GM23248 (cell line): ENCODE measurements around the gene FRAT2. TPM values are rescaled to one million over a fixed set of nuclear protein-coding genes. Genes with fewer than 3 reads are reported as not detected.
A peak's percentile ranks its signal among the peaks of the same experiment; 100 is the strongest.
"Not testable (repeated sequence)": the region's sequence is repeated elsewhere in the genome, so short reads cannot be mapped to it uniquely, and the experiment has no call there.

Experiments
- DNase-seq: peaks from one replicate; pipeline ENCODE4 v3.0.0-alpha.2; 2015
- H2AFZ ChIP-seq: fragments of 200-600 bp; sonication (generic); 2 replicates; pipeline ENCODE4 v1.6.1; 2016; ENCODE audit warnings: antibody characterized with exemption
- H3F3A ChIP-seq: fragments of 200-600 bp; sonication (generic); 2 replicates; pipeline ENCODE4 v1.6.1; 2016; ENCODE audit warnings: mild to moderate bottlenecking, antibody characterized with exemption, mixed run types; ENCODE audit not compliant: insufficient read depth
- H3K27ac ChIP-seq: fragments of 200-600 bp; sonication (generic); 2 replicates; pipeline ENCODE4 v1.5.1; 2016; ENCODE audit warnings: mild to moderate bottlenecking
- H3K27me3 ChIP-seq: fragments of 200-600 bp; sonication (generic); replicated peaks from 2 replicates; pipeline ENCODE4 v1.6.1; 2016; ENCODE audit warnings: mild to moderate bottlenecking; ENCODE audit not compliant: insufficient read depth
- H3K36me3 ChIP-seq: fragments of 200-600 bp; sonication (generic); 2 replicates; pipeline ENCODE4 v1.6.1; 2016; ENCODE audit warnings: low read depth, mild to moderate bottlenecking
- H3K4me1 ChIP-seq: fragments of 200-600 bp; sonication (generic); 2 replicates; pipeline ENCODE4 v1.6.1; 2016; ENCODE audit warnings: mild to moderate bottlenecking; ENCODE audit not compliant: insufficient read depth
- H3K4me2 ChIP-seq: fragments of 200-600 bp; sonication (generic); one replicate; pipeline ENCODE4 v1.6.1; 2016; ENCODE audit warnings: mild to moderate bottlenecking; ENCODE audit not compliant: unreplicated experiment
- H3K4me3 ChIP-seq: fragments of 200-600 bp; sonication (generic); 2 replicates; pipeline ENCODE4 v1.5.1; 2016; ENCODE audit warnings: mild to moderate bottlenecking
- H3K79me2 ChIP-seq: fragments of 200-600 bp; sonication (generic); 2 replicates; pipeline ENCODE4 v1.6.1; 2016; ENCODE audit warnings: mild to moderate bottlenecking; ENCODE audit not compliant: insufficient read depth
- H3K9ac ChIP-seq: fragments of 200-600 bp; sonication (generic); 2 replicates; pipeline ENCODE4 v1.6.1; 2016; ENCODE audit warnings: mild to moderate bottlenecking
- H3K9me2 ChIP-seq: fragments of 200-600 bp; sonication (generic); 2 replicates; pipeline ENCODE4 v1.6.1; 2016; ENCODE audit warnings: mixed run types, mild to moderate bottlenecking, moderate library complexity; ENCODE audit not compliant: insufficient read depth
- H3K9me3 ChIP-seq: fragments of 200-600 bp; sonication (generic); one replicate; pipeline ENCODE4 v1.6.1; 2017; ENCODE audit warnings: low read depth
- H4K20me1 ChIP-seq: fragments of 200-600 bp; sonication (generic); 2 replicates; pipeline ENCODE4 v1.6.0; 2016; ENCODE audit not compliant: insufficient read depth
- EZH2 ChIP-seq: fragments of 200-600 bp; sonication (generic); IDR thresholded peaks from 2 replicates; pipeline ENCODE4 v1.6.1; 2018; ENCODE audit warnings: antibody characterized with exemption, mild to moderate bottlenecking; ENCODE audit not compliant: insufficient read depth, poor library complexity, severe bottlenecking
- EZH2phosphoT487 ChIP-seq: fragments of 200-600 bp; sonication (generic); IDR thresholded peaks from 2 replicates; pipeline ENCODE4 v1.6.1; 2018; ENCODE audit warnings: antibody characterized with exemption, moderate library complexity, mild to moderate bottlenecking, low read depth; ENCODE audit not compliant: insufficient read depth
- WGBS, 2 experiments: methylation state at CpG; one replicate each; pipeline ENCODE4 v1.1.6; 2015 to 2017; ENCODE audit warnings: low lambda C conversion rate in 2 of 2, low coverage in 1 of 2; ENCODE audit errors: missing lambda C conversion rate in 2 of 2; 5-methylcytosine and 5-hydroxymethylcytosine counted together
- in situ Hi-C: fragments of 300-500 bp; cut with MboI; formaldehyde crosslinking; loops from 2 replicates; pipeline ENCODE4 v1.15.0; 2020
- polyA plus RNA-seq: library from polyadenylated mRNA; unstranded; fragments of >200 nt; fragmentation: Nextera tagmentation; extraction: Ambion mirVana; gene quantifications from 2 replicates; pipeline ENCODE4 v1.2.1, GENCODE V29; 2016
- small RNA-seq: library from RNA; depleted of rRNA; stranded (forward); fragments of <200 nt; gene quantifications from one replicate; pipeline ENCODE3, GENCODE V24; 2014; ENCODE audit warnings: low read depth, low replicate concordance
- total RNA-seq: library from RNA; depleted of rRNA; stranded (reverse); fragments of >200 nt; shearing (Covaris generic); gene quantifications from 2 replicates; pipeline ENCODE4 v1.2.3, GENCODE V29; 2014; rRNA removed

FRAT2 gene
- total and polyA plus RNA-seq, 2 experiments from 2014 or later, result 1.6 to 10.3 TPM

GRCh38 chr10:97291357-97292096, 43.0 kb downstream of the FRAT2 start:
- no peaks in the 10 kb centered on the region for H3K9me2 ChIP-seq
- peak overlapping the region; percentile 90 for H3K4me2 ChIP-seq
- in situ Hi-C loops, result no loop called here
- peak overlapping the region; percentile 96 for H3K27ac ChIP-seq
- H3K36me3 ChIP-seq, result no peaks in the 10 kb centered on the region
- H4K20me1 ChIP-seq, result no peaks in the 10 kb centered on the region
- WGBS, 2 experiments, result 42 to 48% methylated on average over 25 of the region's 25 CpGs
- H3K27me3 ChIP-seq, result no peaks in the 10 kb centered on the region
- TF ChIP-seq EZH2phosphoT487, result no peak
- no peak for TF ChIP-seq EZH2
- peaks cover 37% of the 10 kb centered on the region for H3K79me2 ChIP-seq
- peaks cover 16% of the 10 kb centered on the region for H3F3A ChIP-seq
- H3K9me3 ChIP-seq, result no peaks in the 10 kb centered on the region
- H3K4me3 ChIP-seq, result peak overlapping the region; percentile 85
- H2AFZ ChIP-seq, result peak overlapping the region; percentile 91
- H3K9ac ChIP-seq, result peak overlapping the region; percentile 91
- DNase-seq, result peak; percentile 36
- peaks cover 8% of the 10 kb centered on the region for H3K4me1 ChIP-seq

GRCh38 chr10:97290576-97291356, 43.8 kb downstream of the FRAT2 start:
- H3K9me3 ChIP-seq, in situ Hi-C loops, DNase-seq, H3K9me2 ChIP-seq, H3K36me3 ChIP-seq, H3K27me3 ChIP-seq, H3K4me1 ChIP-seq, H4K20me1 ChIP-seq: not testable (repeated sequence)
- Histone ChIP-seq H3K79me2 (peaks cover 37% of the 10 kb centered on the region), H3K27ac (peak overlapping the region; percentile 96), H3K4me2 (peak overlapping the region; percentile 90), H3K9ac (0 out of 2 replicates have a peak overlapping the region, but pooled peaks have one; percentile 91), H2AFZ (peak overlapping the region; percentile 91; the same call in 1 of the 2 replicates), H3F3A (peaks cover 16% of the 10 kb centered on the region), H3K4me3 (peak overlapping the region; percentile 85)
- WGBS, 2 experiments, result 92 to 94% methylated on average over 17 of the region's 17 CpGs

- H3K9me2 ChIP-seq, H3K9me3 ChIP-seq, H3K4me3 ChIP-seq, H3K27ac ChIP-seq, H3K4me2 ChIP-seq, H3K27me3 ChIP-seq, DNase-seq, in situ Hi-C loops, H3K36me3 ChIP-seq, H2AFZ ChIP-seq, H3K9ac ChIP-seq, H4K20me1 ChIP-seq, H3K4me1 ChIP-seq: not testable (repeated sequence)
- Histone ChIP-seq H3F3A (peaks cover 16% of the 10 kb centered on the region), H3K79me2 (peaks cover 37% of the 10 kb centered on the region)
- WGBS, 2 experiments, result 91 to 92% methylated on average over 13 of the region's 13 CpGs
Measured at GRCh38 chr10:97290076-97290475, 44.5 kb downstream of the FRAT2 start.

Small RNA genes lying within 50 kb of the gene (small RNA-seq; reads per million reads assigned to genes)
- gene RF00017, result not detected

Other genes with a start within 250 kb of the FRAT2 start
- not detected in 2 replicates for gene SLIT1, start 148.8 kb downstream of the FRAT2 start, total RNA-seq
- 0.04 TPM in 1 of 2 replicates, not detected in the other for gene SLIT1, start 148.8 kb downstream of the FRAT2 start, polyA plus RNA-seq
- 5.0 and 5.1 TPM in 2 replicates for gene ARHGAP19, start 42.1 kb downstream of the FRAT2 start, total RNA-seq
- gene ARHGAP19, start 42.1 kb downstream of the FRAT2 start, polyA plus RNA-seq, result 1.9 and 2.2 TPM in 2 replicates
- gene FRAT1, start 15.5 kb downstream of the FRAT2 start, total RNA-seq, result 1.6 and 1.8 TPM in 2 replicates
- 0.44 and 0.75 TPM in 2 replicates for gene FRAT1, start 15.5 kb downstream of the FRAT2 start, polyA plus RNA-seq
- gene RRP12, start 66.6 kb upstream of the FRAT2 start, total RNA-seq, result 17.1 and 17.7 TPM in 2 replicates
- 17.5 and 17.6 TPM in 2 replicates for gene RRP12, start 66.6 kb upstream of the FRAT2 start, polyA plus RNA-seq
- 1,144 and 1,237 TPM in 2 replicates for gene PGAM1, start 91.5 kb upstream of the FRAT2 start, total RNA-seq
- gene PGAM1, start 91.5 kb upstream of the FRAT2 start, polyA plus RNA-seq, result 879 and 921 TPM in 2 replicates
- gene EXOSC1, start 111.3 kb upstream of the FRAT2 start, total RNA-seq, result 22.1 and 46.8 TPM in 2 replicates
- 54.7 and 56.6 TPM in 2 replicates for gene EXOSC1, start 111.3 kb upstream of the FRAT2 start, polyA plus RNA-seq
- gene ZDHHC16, start 111.4 kb upstream of the FRAT2 start, total RNA-seq, result 64.1 and 69.1 TPM in 2 replicates
- 68.2 and 70.1 TPM in 2 replicates for gene ZDHHC16, start 111.4 kb upstream of the FRAT2 start, polyA plus RNA-seq
- 89.7 and 116 TPM in 2 replicates for gene MMS19, start 163.7 kb upstream of the FRAT2 start, total RNA-seq
- 40.0 and 40.6 TPM in 2 replicates for gene MMS19, start 163.7 kb upstream of the FRAT2 start, polyA plus RNA-seq
- gene UBTD1, start 164.2 kb upstream of the FRAT2 start, total RNA-seq, result 16.2 and 20.8 TPM in 2 replicates
- gene UBTD1, start 164.2 kb upstream of the FRAT2 start, polyA plus RNA-seq, result 27.2 and 29.8 TPM in 2 replicates
- not detected in 2 replicates for gene ANKRD2, start 238.1 kb upstream of the FRAT2 start, total RNA-seq
- gene ANKRD2, start 238.1 kb upstream of the FRAT2 start, polyA plus RNA-seq, result not detected in 2 replicates
- gene HOGA1, start 249.7 kb upstream of the FRAT2 start, total RNA-seq, result 0.22 TPM in 1 of 2 replicates, not detected in the other
- gene HOGA1, start 249.7 kb upstream of the FRAT2 start, polyA plus RNA-seq, result 0.13 and 0.28 TPM in 2 replicates